ENCODE measurements around the gene CPXM1.

GRCh38 chr20:2794202-2794748, 6.2 kb downstream of the CPXM1 start:
- no peak for TF ChIP-seq CTCF (IDR thresholded peaks at IDR 0.05; ENCODE audit: insufficient read depth, low read length, poor library complexity, severe bottlenecking)
- TF ChIP-seq EZH2phosphoT487 (conservative IDR thresholded peaks at IDR 0.05; ENCODE audit: low read length): no peak
